ENCODE measurements around the gene NPAP1.

DNA sequence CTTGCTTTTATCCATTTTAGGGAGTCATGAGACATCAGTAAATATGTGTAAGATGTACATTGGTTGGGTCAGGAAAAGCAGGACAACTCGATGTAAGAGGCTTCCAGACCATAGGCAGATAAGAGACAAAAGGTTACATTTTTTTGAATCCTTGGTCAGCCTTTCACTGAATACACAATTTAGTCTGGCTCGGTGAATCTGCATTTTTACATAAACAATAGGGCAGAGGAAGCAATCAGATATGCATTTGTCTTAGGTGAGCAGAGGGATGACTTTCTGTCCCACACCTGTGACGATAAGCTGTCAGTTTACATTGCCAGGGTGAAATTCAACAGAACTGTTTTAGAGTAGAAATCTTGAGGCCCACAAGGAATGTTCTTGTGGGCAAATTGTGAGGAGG, 20.6 kb downstream of the NPAP1 start:
- no peak for TF ChIP-seq CTCF (conservative IDR thresholded peaks at IDR 0.05 in 1 of 2, IDR thresholded peaks at IDR 0.05 in 1 of 2; ENCODE audit: extremely low read depth in 1 of 2, insufficient read depth in 1 of 2, low read depth in 1 of 2, low read length in 2 of 2)
- TF ChIP-seq EZH2 (IDR thresholded peaks at IDR 0.05; ENCODE audit: borderline replicate concordance, low read length): no peak
